ENCODE data around the gene TLE6.

TLE6 gene

DNA sequence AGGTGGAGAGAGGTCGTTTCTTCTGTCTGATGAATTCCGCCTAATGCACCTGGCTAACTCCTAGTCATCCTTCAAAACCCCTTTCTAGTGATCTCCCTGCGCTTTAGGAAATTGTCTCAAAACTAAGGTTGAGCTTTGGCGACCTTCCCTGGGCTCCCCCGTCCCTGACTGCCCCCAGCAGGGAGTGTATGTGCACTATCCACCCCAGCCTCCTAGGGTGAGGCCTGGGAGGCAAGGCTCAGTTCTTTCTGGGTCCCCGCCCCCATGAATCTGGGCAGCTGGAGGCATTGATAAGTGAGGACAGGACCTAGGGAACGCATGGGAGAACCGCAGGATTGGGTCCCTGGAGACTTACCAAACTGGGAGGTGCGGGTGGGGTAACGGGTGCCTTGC lies 378 bp downstream of the TLE6 start:
- TF ChIP-seq SP1 (IDR thresholded peaks at IDR 0.05) (no peak), NFRKB (IDR thresholded peaks at IDR 0.05) (no peak), FOXM1 (IDR thresholded peaks at IDR 0.05; ENCODE audit: borderline replicate concordance) (no peak), LEF1 (IDR thresholded peaks at IDR 0.05; ENCODE audit: borderline replicate concordance) (no peak), ARNT (IDR thresholded peaks at IDR 0.05) (no peak), FOXK2 (IDR thresholded peaks at IDR 0.05) (no peak), SUZ12 (IDR thresholded peaks at IDR 0.05) (no peak), ELF4 (IDR thresholded peaks at IDR 0.05) (no peak), L3MBTL2 (conservative IDR thresholded peaks at IDR 0.05) (no peak), TARDBP (IDR thresholded peaks at IDR 0.05) (no peak), FOXA1 (IDR thresholded peaks at IDR 0.05) (no peak), BHLHE40 (IDR thresholded peaks at IDR 0.05; ENCODE audit: borderline replicate concordance) (no peak), ZNF384 (IDR thresholded peaks at IDR 0.05) (no peak), CTBP1 (IDR thresholded peaks at IDR 0.05; ENCODE audit: borderline replicate concordance) (no peak), HDGF (IDR thresholded peaks at IDR 0.05; ENCODE audit: borderline replicate concordance) (no peak)
- TF ChIP-seq, protein P1, sequence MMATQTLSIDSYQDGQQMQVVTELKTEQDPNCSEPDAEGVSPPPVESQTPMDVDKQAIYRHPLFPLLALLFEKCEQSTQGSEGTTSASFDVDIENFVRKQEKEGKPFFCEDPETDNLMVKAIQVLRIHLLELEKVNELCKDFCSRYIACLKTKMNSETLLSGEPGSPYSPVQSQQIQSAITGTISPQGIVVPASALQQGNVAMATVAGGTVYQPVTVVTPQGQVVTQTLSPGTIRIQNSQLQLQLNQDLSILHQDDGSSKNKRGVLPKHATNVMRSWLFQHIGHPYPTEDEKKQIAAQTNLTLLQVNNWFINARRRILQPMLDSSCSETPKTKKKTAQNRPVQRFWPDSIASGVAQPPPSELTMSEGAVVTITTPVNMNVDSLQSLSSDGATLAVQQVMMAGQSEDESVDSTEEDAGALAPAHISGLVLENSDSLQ (IDR thresholded peaks at IDR 0.05): no peak
- ChIA-PET POLR2A (interaction anchor here (1.1 to 2.2 kb wide), 2 partner anchors 9 to 58 kb away, joined by 3 to 19 read pairs; no protein-coding TSS in a partner anchor), CTCF (interaction anchor here (1.1 kb wide), 1 partner anchor 126 kb away, joined by 3 read pairs; no protein-coding TSS in a partner anchor)
- DNase-seq (ENCODE audit: extremely low spot score): no peak

DNA sequence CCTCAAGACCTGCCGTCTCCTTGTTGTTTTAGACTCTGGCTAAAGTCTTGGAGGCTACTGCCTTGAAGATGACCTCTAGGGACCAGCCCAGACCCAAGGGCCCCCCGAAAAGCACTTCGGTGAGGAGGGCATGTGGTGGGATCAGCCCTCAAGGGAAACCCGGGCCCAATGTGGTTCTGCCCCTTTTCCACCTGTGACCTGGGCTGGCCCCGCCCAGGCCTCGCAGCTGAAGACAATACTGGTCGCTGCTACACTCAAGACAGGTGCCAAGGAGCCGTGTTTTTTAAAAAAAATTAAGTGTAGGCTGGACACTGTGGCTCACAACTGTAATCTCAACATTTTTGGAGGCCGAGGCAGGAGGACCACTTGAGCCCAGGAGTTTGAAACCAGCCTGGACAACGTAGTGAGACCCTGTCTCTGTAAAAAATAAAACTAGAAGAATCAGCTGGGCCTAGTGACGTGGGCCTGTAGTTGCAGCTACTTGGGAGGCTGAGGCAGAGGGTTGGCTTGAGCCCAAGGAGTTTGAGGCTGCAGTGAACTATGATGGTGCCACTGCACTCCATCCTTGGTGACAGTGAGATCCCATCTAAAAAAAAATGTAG lies 903 bp downstream of the TLE6 start:
- DNase-seq (ENCODE audit: extremely low spot score): no peak
- ChIA-PET POLR2A (interaction anchor here (2.2 kb wide), 1 partner anchor 57 kb away, joined by 19 read pairs; no protein-coding TSS in a partner anchor), CTCF (interaction anchor here (1.1 kb wide), 1 partner anchor 126 kb away, joined by 3 read pairs; no protein-coding TSS in a partner anchor)
- no peak for TF ChIP-seq ZNF384 (IDR thresholded peaks at IDR 0.05)
- TF ChIP-seq SUZ12 (IDR thresholded peaks at IDR 0.05): no peak
- TF ChIP-seq FOXA1 (IDR thresholded peaks at IDR 0.05): no peak
- no peak for TF ChIP-seq FOXM1 (IDR thresholded peaks at IDR 0.05; ENCODE audit: borderline replicate concordance)
- no peak for TF ChIP-seq LEF1 (IDR thresholded peaks at IDR 0.05; ENCODE audit: borderline replicate concordance)
- no peak for TF ChIP-seq L3MBTL2 (conservative IDR thresholded peaks at IDR 0.05)
- TF ChIP-seq ARNT (IDR thresholded peaks at IDR 0.05): no peak
- TF ChIP-seq, protein P1 (IDR thresholded peaks at IDR 0.05): no peak
- no peak for TF ChIP-seq NFRKB (IDR thresholded peaks at IDR 0.05)
- TF ChIP-seq SP1 (IDR thresholded peaks at IDR 0.05): no peak
- no peak for TF ChIP-seq CTBP1 (IDR thresholded peaks at IDR 0.05; ENCODE audit: borderline replicate concordance)
- no peak for TF ChIP-seq FOXK2 (IDR thresholded peaks at IDR 0.05)
- no peak for TF ChIP-seq HDGF (IDR thresholded peaks at IDR 0.05; ENCODE audit: borderline replicate concordance)
- no peak for TF ChIP-seq TARDBP (IDR thresholded peaks at IDR 0.05)
- no peak for TF ChIP-seq BHLHE40 (IDR thresholded peaks at IDR 0.05; ENCODE audit: borderline replicate concordance)

DNA sequence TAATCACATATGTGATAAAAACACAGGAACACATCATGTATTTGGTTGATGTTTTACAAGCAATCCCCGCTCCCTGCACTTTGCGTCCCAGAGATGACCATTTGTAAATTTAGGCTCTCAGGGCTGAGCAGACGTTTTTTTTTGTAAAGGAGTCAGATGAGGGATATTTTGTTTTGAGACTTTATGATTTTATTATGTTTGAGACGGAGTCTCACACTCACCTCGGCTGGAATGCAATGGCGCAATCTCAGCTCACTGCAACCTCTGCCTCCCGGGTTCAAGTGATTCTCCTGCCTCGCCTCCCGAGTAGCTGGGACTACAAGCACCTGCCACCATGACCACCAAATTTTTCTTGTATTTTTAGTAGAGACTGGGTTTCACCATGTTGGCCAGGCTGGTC lies 1.4 kb downstream of the TLE6 start:
- ChIA-PET CTCF (no interaction called here), POLR2A (no interaction called here)
- DNase-seq (ENCODE audit: extremely low spot score): no peak
- TF ChIP-seq FOXA1 (IDR thresholded peaks at IDR 0.05) (no peak), FOXK2 (IDR thresholded peaks at IDR 0.05) (no peak), TARDBP (IDR thresholded peaks at IDR 0.05) (no peak), ZNF384 (IDR thresholded peaks at IDR 0.05) (no peak), ARNT (IDR thresholded peaks at IDR 0.05) (no peak), SP1 (IDR thresholded peaks at IDR 0.05) (no peak), L3MBTL2 (conservative IDR thresholded peaks at IDR 0.05) (no peak)

DNA sequence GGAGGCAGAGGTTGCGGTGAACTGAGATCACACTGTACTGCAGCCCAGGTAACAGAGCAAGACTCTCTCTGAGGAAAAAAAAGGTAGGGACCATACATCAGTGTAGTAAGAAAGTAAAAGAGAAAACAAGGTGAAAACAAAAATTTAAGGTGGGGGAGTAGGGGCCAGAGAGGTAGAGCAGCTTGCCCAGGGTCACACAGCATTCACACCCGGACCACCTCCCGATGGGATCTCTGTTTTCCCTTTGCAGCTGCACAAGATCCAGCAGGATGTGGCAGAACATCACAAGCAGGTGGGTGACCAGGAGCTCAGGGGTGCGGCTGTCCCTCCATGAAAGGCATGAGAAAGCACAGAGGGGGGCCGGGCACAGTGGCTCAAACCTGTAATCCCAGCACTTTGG lies 4.5 kb downstream of the TLE6 start:
- ChIA-PET CTCF (interaction anchor here (0.6 to 0.7 kb wide), 2 partner anchors 21 to 56 kb away, joined by 3 to 5 read pairs; no protein-coding TSS in a partner anchor), POLR2A (interaction anchor here (1.2 kb wide), 1 partner anchor 31 kb away, joined by 3 read pairs; no protein-coding TSS in a partner anchor)
- no peak for DNase-seq (ENCODE audit: extremely low spot score)
- TF ChIP-seq FOXK2 (IDR thresholded peaks at IDR 0.05): no peak

DNA sequence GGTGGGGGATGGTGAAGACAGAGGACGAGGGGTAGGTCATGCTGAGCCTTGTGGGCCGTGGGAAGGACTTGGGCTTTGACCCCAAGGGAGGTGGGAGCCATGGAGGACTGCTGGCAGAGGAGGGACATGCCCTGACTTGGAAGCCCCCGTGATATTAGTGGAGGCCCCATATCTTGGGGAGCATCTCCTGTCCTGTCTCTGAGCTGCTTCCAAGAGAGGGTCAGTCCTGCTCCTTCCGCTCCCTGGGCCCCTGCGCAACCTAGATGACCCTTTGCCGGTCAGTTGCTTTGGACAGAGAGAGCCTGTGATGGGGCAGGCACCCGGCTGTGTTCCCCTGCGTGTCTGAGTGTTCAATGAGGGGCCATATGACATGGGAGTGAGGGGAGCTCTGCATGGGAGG lies 5.2 kb downstream of the TLE6 start:
- POLR2A ChIA-PET: interaction anchor here (1.2 to 1.4 kb wide), 2 partner anchors 32 to 53 kb away, joined by 3 to 6 read pairs; no protein-coding TSS in a partner anchor

DNA sequence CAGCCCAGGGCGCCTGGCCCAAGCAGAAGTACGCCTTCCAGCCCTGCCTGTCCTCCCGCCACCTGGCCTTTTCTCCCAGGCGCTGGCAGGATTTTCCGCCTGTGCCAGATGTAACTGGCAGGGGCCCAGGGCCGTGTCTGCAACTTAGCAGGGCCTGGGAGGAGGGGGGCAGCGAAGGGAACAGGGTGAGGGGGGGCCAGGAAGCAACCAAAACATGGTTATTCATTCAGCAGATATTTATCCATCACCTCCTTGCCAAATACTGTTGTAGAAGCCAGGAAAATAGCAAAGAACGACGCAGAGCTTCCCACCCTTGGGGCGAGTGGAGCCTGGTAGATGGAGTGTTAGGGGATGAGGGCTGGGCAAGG lies 5.6 kb downstream of the TLE6 start:
- POLR2A ChIA-PET: interaction anchor here (1.2 to 1.4 kb wide), 2 partner anchors 32 to 53 kb away, joined by 3 to 6 read pairs; no protein-coding TSS in a partner anchor
- CTCF ChIA-PET: no interaction called here

More for the DNA sequence above, 5.2 kb downstream of the TLE6 start:
- peak; percentile 45; the same call in 1 of the 2 replicates for TF ChIP-seq ZNF384 (IDR thresholded peaks at IDR 0.05)
- TF ChIP-seq BHLHE40 (IDR thresholded peaks at IDR 0.05; ENCODE audit: borderline replicate concordance): no peak
- DNase-seq (ENCODE audit: extremely low spot score): no peak
- CTCF ChIA-PET: interaction anchor here (0.6 to 0.7 kb wide), 2 partner anchors 22 to 55 kb away, joined by 3 to 5 read pairs; no protein-coding TSS in a partner anchor

More for the DNA sequence above, 5.6 kb downstream of the TLE6 start:
- no peak for DNase-seq (ENCODE audit: extremely low spot score)
- TF ChIP-seq ARNT (IDR thresholded peaks at IDR 0.05) (no peak), TARDBP (IDR thresholded peaks at IDR 0.05) (no peak), SUZ12 (IDR thresholded peaks at IDR 0.05) (no peak), FOXK2 (IDR thresholded peaks at IDR 0.05) (no peak), SP1 (IDR thresholded peaks at IDR 0.05) (no peak), CTBP1 (IDR thresholded peaks at IDR 0.05; ENCODE audit: borderline replicate concordance) (no peak), HDGF (IDR thresholded peaks at IDR 0.05; ENCODE audit: borderline replicate concordance) (no peak), L3MBTL2 (conservative IDR thresholded peaks at IDR 0.05) (no peak), ELF4 (IDR thresholded peaks at IDR 0.05) (no peak), NFRKB (IDR thresholded peaks at IDR 0.05) (no peak), FOXM1 (IDR thresholded peaks at IDR 0.05; ENCODE audit: borderline replicate concordance) (no peak), FOXA1 (IDR thresholded peaks at IDR 0.05) (no peak), LEF1 (IDR thresholded peaks at IDR 0.05; ENCODE audit: borderline replicate concordance) (no peak)
- TF ChIP-seq, protein P1 (IDR thresholded peaks at IDR 0.05): no peak
